ENCODE measurements around the gene DCAF15. TPM values are rescaled to one million over a fixed set of nuclear protein-coding genes. Genes with fewer than 3 reads are reported as not detected.
A peak's percentile ranks its signal among the peaks of the same experiment; 100 is the strongest.

Gene DCAF15
- total RNA-seq, 2 experiments from 2014 or later: 82.5 to 94.3 TPM

GRCh38 chr19:13978351-13979243 lies 26.3 kb downstream of the DCAF15 start:
- Mint-ChIP-seq H3K27ac (no peak overlapping the region), H3K27me3 (no peaks in the 10 kb centered on the region)

GRCh38 chr19:13979244-13979615 lies 26.9 kb downstream of the DCAF15 start:
- peak overlapping the region; percentile 32 for H3K27ac Mint-ChIP-seq
- ATAC-seq (peak; percentile 9), DNase-seq (no peak)
- CTCF ChIA-PET: interaction anchor here (1.0 to 2.2 kb wide), 6 partner anchors 9 to 99 kb away, joined by 3 to 18 read pairs (median 4); partner anchors contain the start of genes DCAF15 and IL27RA
- H3K27me3 Mint-ChIP-seq: no peaks in the 10 kb centered on the region
- peaks cover 2% of the 10 kb centered on the region for H3K36me3 Mint-ChIP-seq
- H3K9me3 Mint-ChIP-seq (ENCODE audit: low read depth): no peaks in the 10 kb centered on the region
- H3K4me3 Mint-ChIP-seq: no peak overlapping the region
- peaks cover 47% of the 10 kb centered on the region for H3K4me1 Mint-ChIP-seq

More at GRCh38 chr19:13978351-13979243, 26.3 kb downstream of the DCAF15 start:
- H3K4me3 Mint-ChIP-seq: no peak overlapping the region
- peak; percentile 50 for DNase-seq
- peaks cover 2% of the 10 kb centered on the region for H3K36me3 Mint-ChIP-seq
- peaks cover 48% of the 10 kb centered on the region for H3K4me1 Mint-ChIP-seq
- H3K9me3 Mint-ChIP-seq (ENCODE audit: low read depth): no peaks in the 10 kb centered on the region
- peak; percentile 32 for ATAC-seq
- CTCF ChIA-PET: interaction anchor here (0.8 to 2.2 kb wide), 12 partner anchors 10 to 158 kb away, joined by 3 to 18 read pairs (median 3); partner anchors contain the start of genes ASF1B, DCAF15 and IL27RA

- no peak for ATAC-seq
- peaks cover 45% of the 10 kb centered on the region for H3K4me1 Mint-ChIP-seq
- H3K27me3 Mint-ChIP-seq: no peaks in the 10 kb centered on the region
- H3K9me3 Mint-ChIP-seq (ENCODE audit: low read depth): no peaks in the 10 kb centered on the region
- DNase-seq: no peak
- no peak overlapping the region for H3K4me3 Mint-ChIP-seq
- CTCF ChIA-PET: interaction anchor here (1.0 to 2.1 kb wide), 3 partner anchors 52 to 99 kb away, joined by 3 to 18 read pairs (median 4); partner anchors contain the start of gene IL27RA
- peaks cover 2% of the 10 kb centered on the region for H3K36me3 Mint-ChIP-seq
- peak overlapping the region; percentile 32 for H3K27ac Mint-ChIP-seq
Measured at GRCh38 chr19:13979686-13980085, 27.4 kb downstream of the DCAF15 start.

- Mint-ChIP-seq H3K9me3 (ENCODE audit: low read depth) (no peaks in the 10 kb centered on the region), H3K27me3 (no peaks in the 10 kb centered on the region), H3K4me1 (peaks cover 51% of the 10 kb centered on the region), H3K4me3 (no peak overlapping the region), H3K36me3 (peaks cover 2% of the 10 kb centered on the region), H3K27ac (no peak overlapping the region)
- ATAC-seq: no peak
- no peak for DNase-seq
- CTCF ChIA-PET: interaction anchor here (1.4 to 1.7 kb wide), 2 partner anchors 13 to 51 kb away, joined by 3 to 9 read pairs; partner anchors contain the start of gene IL27RA
Measured at GRCh38 chr19:13980340-13980739, 28.0 kb downstream of the DCAF15 start.

GRCh38 chr19:13981021-13981420 lies 28.7 kb downstream of the DCAF15 start:
- peak overlapping the region; percentile 82 for H3K27ac Mint-ChIP-seq

GRCh38 chr19:13981467-13981866 lies 29.2 kb downstream of the DCAF15 start:
- no peaks in the 10 kb centered on the region for H3K9me3 Mint-ChIP-seq (ENCODE audit: low read depth)
- peaks cover 62% of the 10 kb centered on the region for H3K4me1 Mint-ChIP-seq
- no peaks in the 10 kb centered on the region for H3K27me3 Mint-ChIP-seq
- CTCF ChIA-PET: interaction anchor here (0.9 to 1.7 kb wide), 8 partner anchors 12 to 119 kb away, joined by 3 to 9 read pairs (median 4); partner anchors contain the start of genes DCAF15 and IL27RA
- DNase-seq (peak; percentile 65), ATAC-seq (no peak)
- H3K27ac Mint-ChIP-seq: peak overlapping the region; percentile 82
- peaks cover under 1% of the 10 kb centered on the region for H3K36me3 Mint-ChIP-seq
- H3K4me3 Mint-ChIP-seq: no peak overlapping the region

More at GRCh38 chr19:13981021-13981420, 28.7 kb downstream of the DCAF15 start:
- H3K4me3 Mint-ChIP-seq: no peak overlapping the region
- H3K9me3 Mint-ChIP-seq (ENCODE audit: low read depth): no peaks in the 10 kb centered on the region
- no peak for DNase-seq
- peaks cover 2% of the 10 kb centered on the region for H3K36me3 Mint-ChIP-seq
- peaks cover 57% of the 10 kb centered on the region for H3K4me1 Mint-ChIP-seq
- no peaks in the 10 kb centered on the region for H3K27me3 Mint-ChIP-seq
- CTCF ChIA-PET: interaction anchor here (0.9 to 1.7 kb wide), 7 partner anchors 12 to 119 kb away, joined by 3 to 9 read pairs (median 4); partner anchors contain the start of genes DCAF15 and IL27RA
- ATAC-seq: no peak

GRCh38 chr19:13981988-13982501 lies 29.7 kb downstream of the DCAF15 start:
- Mint-ChIP-seq H3K27me3 (no peaks in the 10 kb centered on the region), H3K4me1 (peaks cover 67% of the 10 kb centered on the region), H3K36me3 (no peaks in the 10 kb centered on the region), H3K4me3 (no peak overlapping the region), H3K9me3 (ENCODE audit: low read depth) (no peaks in the 10 kb centered on the region), H3K27ac (peak overlapping the region; percentile 82)
- DNase-seq (no peak), ATAC-seq (no peak)
- CTCF ChIA-PET: interaction anchor here (0.9 to 1.7 kb wide), 6 partner anchors 23 to 120 kb away, joined by 3 to 9 read pairs (median 4); partner anchors contain the start of genes DCAF15 and IL27RA

GRCh38 chr19:13982773-13983172 lies 30.5 kb downstream of the DCAF15 start:
- Mint-ChIP-seq H3K4me3 (no peak overlapping the region), H3K4me1 (peaks cover 74% of the 10 kb centered on the region), H3K36me3 (no peaks in the 10 kb centered on the region), H3K27me3 (no peaks in the 10 kb centered on the region), H3K27ac (peak overlapping the region; percentile 36), H3K9me3 (ENCODE audit: low read depth) (no peaks in the 10 kb centered on the region)
- CTCF ChIA-PET: interaction anchor here (0.9 to 1.3 kb wide), 3 partner anchors 19 to 62 kb away, joined by 3 to 4 read pairs (median 4); no protein-coding TSS in a partner anchor
- no peak for ATAC-seq
- no peak for DNase-seq

- DNase-seq (no peak), ATAC-seq (no peak)
- Mint-ChIP-seq H3K27ac (peak overlapping the region; percentile 40), H3K4me1 (peaks cover 79% of the 10 kb centered on the region), H3K27me3 (no peaks in the 10 kb centered on the region), H3K9me3 (ENCODE audit: low read depth) (no peaks in the 10 kb centered on the region), H3K4me3 (no peak overlapping the region), H3K36me3 (no peaks in the 10 kb centered on the region)
- CTCF ChIA-PET: interaction anchor here (0.9 to 1.1 kb wide), 2 partner anchors 19 to 61 kb away, joined by 4 read pairs; no protein-coding TSS in a partner anchor
Measured at GRCh38 chr19:13983213-13983889, 31.0 kb downstream of the DCAF15 start.

GRCh38 chr19:13984186-13984585 lies 31.9 kb downstream of the DCAF15 start:
- Mint-ChIP-seq H3K27ac (peak overlapping the region; percentile 73), H3K9me3 (ENCODE audit: low read depth) (no peaks in the 10 kb centered on the region), H3K4me3 (no peak overlapping the region), H3K4me1 (peaks cover 86% of the 10 kb centered on the region), H3K27me3 (no peaks in the 10 kb centered on the region), H3K36me3 (peaks cover 4% of the 10 kb centered on the region)
- CTCF ChIA-PET: no interaction called here
- ATAC-seq (no peak), DNase-seq (no peak)

GRCh38 chr19:13984875-13985741 lies 32.8 kb downstream of the DCAF15 start:
- CTCF ChIA-PET: interaction anchor here (0.7 to 1.1 kb wide), 5 partner anchors 15 to 74 kb away, joined by 3 to 5 read pairs (median 4); partner anchors contain the start of gene IL27RA
- peaks cover 86% of the 10 kb centered on the region for H3K4me1 Mint-ChIP-seq

GRCh38 chr19:13985771-13986347 lies 33.5 kb downstream of the DCAF15 start:
- Mint-ChIP-seq H3K27me3 (no peaks in the 10 kb centered on the region), H3K9me3 (ENCODE audit: low read depth) (no peaks in the 10 kb centered on the region), H3K27ac (peak overlapping the region; percentile 95), H3K4me1 (peaks cover 80% of the 10 kb centered on the region), H3K4me3 (no peak overlapping the region), H3K36me3 (peaks cover 4% of the 10 kb centered on the region)
- CTCF ChIA-PET: interaction anchor here (0.9 to 1.7 kb wide), 5 partner anchors 9 to 73 kb away, joined by 3 to 9 read pairs (median 4); partner anchors contain the start of gene IL27RA
- ATAC-seq (no peak), DNase-seq (no peak)

More at GRCh38 chr19:13984875-13985741, 32.8 kb downstream of the DCAF15 start:
- Mint-ChIP-seq H3K9me3 (ENCODE audit: low read depth) (no peaks in the 10 kb centered on the region), H3K27me3 (no peaks in the 10 kb centered on the region), H3K27ac (peak overlapping the region; percentile 95), H3K4me3 (no peak overlapping the region), H3K36me3 (peaks cover 4% of the 10 kb centered on the region)
- no peak for DNase-seq
- no peak for ATAC-seq
